Smooth muscle cell (in vitro differentiated cells): ENCODE measurements around the gene SNHG17. TPM values are rescaled to one million over a fixed set of nuclear protein-coding genes. Genes with fewer than 3 reads are reported as not detected.

Experiments used
- DNase-seq: peaks from one replicate; lab custom pipeline; 2025; ENCODE audit not compliant: unreplicated experiment; lab: John Stamatoyannopoulos, UW
- H2AFZ ChIP-seq: fragments of 200-600 bp; sonication (generic); 2 replicates; pipeline ENCODE4 v1.6.0; 2016; ENCODE audit warnings: antibody characterized with exemption, low read depth, mild to moderate bottlenecking
- H3F3A ChIP-seq: fragments of 200-600 bp; sonication (generic); 2 replicates; pipeline ENCODE4 v1.6.0; 2017; ENCODE audit warnings: antibody characterized with exemption, low read depth
- H3K27ac ChIP-seq: fragments of 200-600 bp; sonication (generic); 2 replicates; pipeline ENCODE4 v1.5.1; 2016; ENCODE audit warnings: low read depth, mild to moderate bottlenecking
- H3K27me3 ChIP-seq: fragments of 200-600 bp; sonication (generic); 2 replicates; pipeline ENCODE4 v1.6.1; 2016; ENCODE audit warnings: low read depth, mild to moderate bottlenecking
- H3K36me3 ChIP-seq: fragments of 200-600 bp; sonication (generic); 2 replicates; pipeline ENCODE4 v1.5.1; 2016; ENCODE audit warnings: low read depth
- H3K4me1 ChIP-seq: fragments of 200-600 bp; sonication (generic); 2 replicates; pipeline ENCODE4 v1.5.1; 2016; ENCODE audit warnings: low read depth
- H3K4me2 ChIP-seq: fragments of 200-600 bp; sonication (generic); 2 replicates; pipeline ENCODE4 v1.6.0; 2016; ENCODE audit warnings: mild to moderate bottlenecking
- H3K4me3 ChIP-seq: fragments of 200-600 bp; sonication (generic); 2 replicates; pipeline ENCODE4 v1.5.1; 2016; ENCODE audit warnings: mild to moderate bottlenecking
- H3K79me2 ChIP-seq: fragments of 200-600 bp; sonication (generic); 2 replicates; pipeline ENCODE4 v1.6.0; 2016; ENCODE audit warnings: low read depth, mild to moderate bottlenecking
- H3K9ac ChIP-seq: fragments of 200-600 bp; sonication (generic); 2 replicates; pipeline ENCODE4 v1.6.0; 2016; ENCODE audit warnings: low read depth
- H3K9me3 ChIP-seq: fragments of 200-600 bp; sonication (generic); replicated peaks from 2 replicates; pipeline ENCODE4 v1.5.1; 2016; ENCODE audit warnings: low read depth
- H4K20me1 ChIP-seq: fragments of 200-600 bp; sonication (generic); 2 replicates; pipeline ENCODE4 v1.6.0; 2016; ENCODE audit warnings: low read depth
- CTCF ChIP-seq: fragments of 200-600 bp; sonication (generic); IDR thresholded peaks from 2 replicates; pipeline ENCODE4 v1.5.1; 2017; ENCODE audit warnings: borderline replicate concordance, mild to moderate bottlenecking, antibody characterized with exemption; ENCODE audit not compliant: insufficient read depth, poor library complexity, severe bottlenecking
- WGBS: methylation state at CpG from one replicate; pipeline ENCODE4 v1.1.7; 2016; ENCODE audit warnings: low lambda C conversion rate; 5-methylcytosine and 5-hydroxymethylcytosine counted together
- polyA plus RNA-seq: library from polyadenylated mRNA; unstranded; fragments of >200 nt; fragmentation: Nextera tagmentation; extraction: Ambion mirVana; gene quantifications from 2 replicates; pipeline ENCODE4 v1.2.1, GENCODE V29; 2016
- total RNA-seq: library from RNA; depleted of rRNA; stranded (reverse); fragments of >200 nt; gene quantifications from 2 replicates; pipeline ENCODE4 v1.2.3, GENCODE V29; 2014

The SNHG17 gene
- total and polyA plus RNA-seq, 2 experiments from 2014 or later = 5.5 to 19.6 TPM

GRCh38 chr20:38406476-38406875 lies 28.7 kb downstream of the SNHG17 start:
- DNase-seq = no peak
- WGBS = 97% methylated on average over 5 of the region's 5 CpGs
- no peak overlapping the region for H3K9ac ChIP-seq

GRCh38 chr20:38405132-38405531 lies 30.0 kb downstream of the SNHG17 start:
- H2AFZ ChIP-seq = no peak overlapping the region
- DNase-seq = no peak
- H3K27ac ChIP-seq = no peak overlapping the region
- WGBS = 86% methylated on average over 2 of the region's 2 CpGs
- no peak overlapping the region for H3K4me2 ChIP-seq
- no peaks in the 10 kb centered on the region for H3F3A ChIP-seq
- H3K79me2 ChIP-seq = no peaks in the 10 kb centered on the region
- H3K4me3 ChIP-seq = no peak overlapping the region
- no peaks in the 10 kb centered on the region for H3K4me1 ChIP-seq
- H3K36me3 ChIP-seq = no peaks in the 10 kb centered on the region
- no peak overlapping the region for H3K9ac ChIP-seq
- H3K27me3 ChIP-seq = no peaks in the 10 kb centered on the region
- no peaks in the 10 kb centered on the region for H4K20me1 ChIP-seq
- H3K9me3 ChIP-seq = no peaks in the 10 kb centered on the region
- TF ChIP-seq CTCF = no peak

More at GRCh38 chr20:38406476-38406875, 28.7 kb downstream of the SNHG17 start:
- H3K4me1 ChIP-seq = no peaks in the 10 kb centered on the region
- no peak for TF ChIP-seq CTCF
- H3K27ac ChIP-seq = no peak overlapping the region
- H3K27me3 ChIP-seq = no peaks in the 10 kb centered on the region
- H4K20me1 ChIP-seq = no peaks in the 10 kb centered on the region
- no peaks in the 10 kb centered on the region for H3K79me2 ChIP-seq
- H3K4me3 ChIP-seq = no peak overlapping the region
- no peak overlapping the region for H3K4me2 ChIP-seq
- H3K9me3 ChIP-seq = no peaks in the 10 kb centered on the region
- H3K36me3 ChIP-seq = no peaks in the 10 kb centered on the region
- no peaks in the 10 kb centered on the region for H3F3A ChIP-seq
- no peak overlapping the region for H2AFZ ChIP-seq

GRCh38 chr20:38404016-38404415 lies 31.1 kb downstream of the SNHG17 start:
- Histone ChIP-seq H3K4me3 (no peak overlapping the region), H3F3A (no peaks in the 10 kb centered on the region), H3K4me1 (no peaks in the 10 kb centered on the region), H3K27me3 (no peaks in the 10 kb centered on the region), H3K79me2 (no peaks in the 10 kb centered on the region), H2AFZ (no peak overlapping the region), H3K9me3 (no peaks in the 10 kb centered on the region), H3K4me2 (no peak overlapping the region), H3K36me3 (no peaks in the 10 kb centered on the region), H3K27ac (no peak overlapping the region), H3K9ac (no peak overlapping the region), H4K20me1 (no peaks in the 10 kb centered on the region)
- DNase-seq = no peak
- no peak for TF ChIP-seq CTCF

- Histone ChIP-seq H3K9ac (no peak overlapping the region), H4K20me1 (no peaks in the 10 kb centered on the region), H3K36me3 (no peaks in the 10 kb centered on the region), H3K27ac (no peak overlapping the region), H2AFZ (no peak overlapping the region), H3K79me2 (no peaks in the 10 kb centered on the region), H3K4me2 (no peak overlapping the region), H3F3A (no peaks in the 10 kb centered on the region), H3K27me3 (no peaks in the 10 kb centered on the region), H3K4me3 (no peak overlapping the region), H3K9me3 (no peaks in the 10 kb centered on the region), H3K4me1 (no peaks in the 10 kb centered on the region)
- TF ChIP-seq CTCF = no peak
- no peak for DNase-seq
- WGBS = 85% methylated on average over 8 of the region's 8 CpGs
These were observed 32.3 kb downstream of the SNHG17 start for GRCh38 chr20:38402816-38403215.
